Esophagus (tissue), 2 donors: ENCODE measurements around the gene PCDHGA4. TPM values are rescaled to one million over a fixed set of nuclear protein-coding genes. Genes with fewer than 3 reads are reported as not detected.
"Not testable (repeated sequence)": the region's sequence is repeated elsewhere in the genome, so short reads cannot be mapped to it uniquely, and the experiment has no call there.

Experiments used
- H3K27ac ChIP-seq, 2 donors: one replicate each; pipeline ENCODE4 v1.5.1; 2013; ENCODE audit warnings: low read depth in 2 of 2, mild to moderate bottlenecking in 2 of 2, inconsistent platforms in 1 of 2, low read length in 1 of 2, moderate library complexity in 1 of 2
- H3K27me3 ChIP-seq, 2 donors: one replicate each; pipeline ENCODE4 v1.6.1; 2013; ENCODE audit warnings: low read length in 2 of 2, control low read depth in 1 of 2, mild to moderate bottlenecking in 1 of 2; ENCODE audit not compliant: insufficient read depth in 2 of 2, control insufficient read depth in 1 of 2
- H3K36me3 ChIP-seq, 2 donors: one replicate each; pipeline ENCODE4 v1.6.1; 2013; ENCODE audit warnings: low read length in 1 of 2; ENCODE audit not compliant: control insufficient read depth in 2 of 2, insufficient read depth in 2 of 2
- H3K4me1 ChIP-seq, 2 donors: one replicate each; pipeline ENCODE4 v1.6.1; 2013; ENCODE audit warnings: low read length in 1 of 2; ENCODE audit not compliant: control insufficient read depth in 2 of 2, insufficient read depth in 2 of 2
- H3K4me3 ChIP-seq, 2 donors: one replicate each; pipeline ENCODE4 v1.5.1; 2013; ENCODE audit warnings: low read length in 2 of 2, mild to moderate bottlenecking in 2 of 2, low read depth in 1 of 2, moderate library complexity in 1 of 2
- H3K9me3 ChIP-seq, 2 donors: one replicate each; pipeline ENCODE4 v1.6.1; 2013; ENCODE audit warnings: mild to moderate bottlenecking in 2 of 2, low read depth in 1 of 2, low read length in 1 of 2, moderate library complexity in 1 of 2; ENCODE audit not compliant: control insufficient read depth in 2 of 2, insufficient read depth in 1 of 2
- WGBS, 2 donors: extraction: QIAGEN DNeasy Blood & Tissue Kit; methylation state at CpG; one replicate each; pipeline ENCODE4 v1.1.7; 2013; 5-methylcytosine and 5-hydroxymethylcytosine counted together
- polyA plus RNA-seq, 2 donors: library from polyadenylated mRNA; stranded (reverse); fragments of 200-250 nt; gene quantifications; one replicate each; pipeline ENCODE4 v1.2.3, GENCODE V29; 2013
- donor health status: healthy with polysubstance abuse.
- donor health status: Bipolar disorder and iron deficiency.

PCDHGA4 gene
- polyA plus RNA-seq, 2 donors, result 0.11 to 0.12 TPM

DNA sequence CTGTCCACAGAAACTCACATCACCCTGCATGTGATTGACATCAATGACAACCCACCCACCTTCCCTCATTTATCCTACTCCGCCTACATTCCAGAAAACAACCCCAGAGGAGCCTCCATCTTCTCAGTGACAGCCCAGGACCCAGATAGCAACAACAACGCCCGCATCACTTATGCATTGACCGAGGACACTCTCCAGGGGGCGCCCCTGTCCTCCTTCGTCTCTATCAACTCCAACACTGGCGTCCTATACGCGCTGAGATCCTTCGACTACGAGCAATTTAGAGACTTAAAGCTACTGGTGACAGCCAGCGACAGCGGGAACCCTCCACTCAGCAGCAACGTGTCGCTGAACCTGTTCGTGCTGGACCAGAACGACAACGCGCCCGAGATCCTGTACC, 9.5 kb upstream of the PCDHGA4 start:
- Histone ChIP-seq H3K4me1 (no peaks in the 10 kb centered on the region), H3K9me3 (peaks cover 20 to 33% of the 10 kb centered on the region in 2 donors), H3K36me3 (no peaks in the 10 kb centered on the region), H3K27ac (no peak overlapping the region), H3K27me3 (peaks cover 0 to 4% of the 10 kb centered on the region in 2 donors), H3K4me3 (no peak overlapping the region)
- 37% methylated on average over 20 of the region's 20 CpGs for WGBS, 2 donors

DNA sequence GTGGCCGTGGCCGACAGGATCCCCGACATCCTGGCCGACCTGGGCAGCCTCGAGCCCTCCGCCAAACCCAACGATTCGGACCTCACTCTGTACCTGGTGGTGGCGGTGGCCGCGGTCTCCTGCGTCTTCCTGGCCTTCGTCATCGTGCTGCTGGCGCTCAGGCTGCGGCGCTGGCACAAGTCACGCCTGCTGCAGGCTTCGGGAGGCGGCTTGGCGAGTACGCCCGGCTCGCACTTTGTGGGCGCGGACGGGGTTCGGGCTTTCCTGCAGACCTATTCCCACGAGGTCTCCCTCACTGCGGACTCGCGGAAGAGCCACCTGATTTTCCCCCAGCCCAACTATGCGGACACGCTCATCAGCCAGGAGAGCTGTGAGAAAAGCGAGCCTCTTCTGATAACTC, 8.8 kb upstream of the PCDHGA4 start:
- H3K4me3 ChIP-seq, H3K4me1 ChIP-seq, H3K27ac ChIP-seq, H3K36me3 ChIP-seq, H3K27me3 ChIP-seq: not testable (repeated sequence)
- H3K9me3 ChIP-seq, result peaks cover 20 to 32% of the 10 kb centered on the region in 2 donors
- 45 to 49% methylated on average over 20 to 27 of the region's 35 CpGs for WGBS, 2 donors

DNA sequence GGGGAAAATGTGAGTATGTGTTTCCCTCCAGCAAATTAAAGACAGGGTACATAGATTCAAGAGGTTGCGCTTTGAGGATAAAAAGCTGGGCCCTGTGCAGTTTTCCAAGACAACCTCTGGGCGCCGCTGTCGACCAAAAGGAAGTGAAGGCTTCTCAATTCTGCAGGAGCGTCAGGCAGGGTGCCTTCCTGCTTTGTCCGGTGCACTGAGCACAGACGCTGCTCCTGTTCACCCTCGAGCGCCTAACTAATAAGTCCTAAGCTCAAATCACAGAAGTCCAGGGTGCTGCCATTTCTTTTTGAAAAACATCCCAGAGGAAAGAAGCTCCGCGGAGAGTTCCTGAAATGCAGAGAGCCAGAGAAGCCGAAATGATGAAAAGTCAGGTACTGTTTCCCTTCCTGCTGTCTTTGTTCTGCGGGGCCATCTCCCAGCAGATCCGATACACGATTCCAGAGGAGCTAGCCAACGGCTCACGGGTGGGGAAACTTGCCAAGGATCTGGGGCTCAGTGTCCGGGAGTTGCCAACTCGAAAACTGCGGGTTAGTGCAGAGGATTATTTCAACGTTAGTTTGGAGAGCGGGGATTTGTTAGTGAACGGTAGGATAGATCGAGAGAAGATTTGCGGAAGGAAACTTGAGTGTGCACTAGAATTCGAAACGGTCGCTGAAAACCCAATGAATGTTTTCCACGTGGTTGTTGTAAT, 4.8 kb upstream of the PCDHGA4 start, which contains the start of gene PCDHGB1:
PCDHGB1 (plus strand) TSS at position 183 of the 703 bp plus-strand sequence; CDS start at position 345, 162 bp downstream.
- Histone ChIP-seq H3K36me3 (no peaks in the 10 kb centered on the region), H3K27ac (no peak within 1 kb of the TSS), H3K4me1 (peaks cover 0 to 2% of the 10 kb centered on the region in 2 donors), H3K9me3 (peaks cover 17 to 38% of the 10 kb centered on the region in 2 donors), H3K4me3 (peak within 1 kb of the TSS in 1 of 2 donors; percentile 37), H3K27me3 (peaks cover 0 to 3% of the 10 kb centered on the region in 2 donors)
- WGBS, 2 donors, result 25 to 26% methylated on average over 29 of the region's 29 CpGs

DNA sequence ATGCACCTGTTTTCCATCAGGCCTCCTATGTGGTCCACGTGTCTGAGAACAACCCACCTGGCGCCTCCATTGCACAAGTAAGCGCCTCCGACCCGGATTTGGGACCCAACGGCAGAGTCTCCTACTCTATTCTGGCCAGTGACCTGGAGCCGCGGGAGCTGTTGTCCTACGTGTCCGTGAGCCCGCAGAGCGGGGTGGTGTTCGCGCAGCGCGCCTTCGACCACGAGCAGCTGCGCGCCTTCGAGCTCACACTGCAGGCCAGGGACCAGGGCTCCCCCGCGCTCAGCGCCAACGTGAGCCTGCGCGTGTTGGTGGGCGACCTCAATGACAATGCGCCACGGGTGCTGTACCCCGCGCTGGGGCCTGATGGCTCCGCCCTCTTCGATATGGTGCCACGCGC, 3.2 kb upstream of the PCDHGA4 start:
- peaks cover 25 to 46% of the 10 kb centered on the region in 2 donors for H3K9me3 ChIP-seq
- H3K36me3 ChIP-seq, result no peaks in the 10 kb centered on the region
- H3K27me3 ChIP-seq, result peaks cover 0 to 3% of the 10 kb centered on the region in 2 donors
- WGBS, 2 donors, result 40 to 42% methylated on average over 31 to 36 of the region's 36 CpGs
- no peak overlapping the region for H3K27ac ChIP-seq
- H3K4me3 ChIP-seq, result no peak overlapping the region
- peaks cover 0 to 2% of the 10 kb centered on the region in 2 donors for H3K4me1 ChIP-seq

DNA sequence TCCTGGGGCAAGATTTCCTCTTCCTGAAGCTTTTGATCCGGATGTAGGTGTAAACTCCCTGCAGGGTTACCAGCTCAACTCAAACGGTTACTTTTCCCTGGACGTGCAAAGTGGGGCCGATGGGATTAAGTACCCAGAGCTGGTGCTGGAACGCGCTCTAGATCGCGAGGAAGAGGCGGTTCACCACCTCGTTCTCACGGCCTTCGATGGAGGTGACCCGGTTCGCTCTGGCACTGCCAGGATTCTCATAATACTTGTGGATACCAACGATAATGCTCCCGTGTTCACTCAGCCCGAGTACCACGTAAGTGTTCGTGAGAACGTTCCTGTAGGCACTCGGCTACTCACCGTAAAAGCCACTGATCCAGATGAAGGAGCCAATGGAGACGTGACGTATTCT, 820 bp downstream of the PCDHGA4 start:
- 55 to 56% methylated on average over 24 of the region's 24 CpGs for WGBS, 2 donors
- no peak overlapping the region for H3K4me3 ChIP-seq
- peaks cover 0 to 8% of the 10 kb centered on the region in 2 donors for H3K27me3 ChIP-seq
- H3K27ac ChIP-seq, result no peak overlapping the region
- H3K36me3 ChIP-seq, result no peaks in the 10 kb centered on the region
- H3K4me1 ChIP-seq, result peaks cover 0 to 2% of the 10 kb centered on the region in 2 donors
- H3K9me3 ChIP-seq, result peaks cover 31 to 54% of the 10 kb centered on the region in 2 donors

DNA sequence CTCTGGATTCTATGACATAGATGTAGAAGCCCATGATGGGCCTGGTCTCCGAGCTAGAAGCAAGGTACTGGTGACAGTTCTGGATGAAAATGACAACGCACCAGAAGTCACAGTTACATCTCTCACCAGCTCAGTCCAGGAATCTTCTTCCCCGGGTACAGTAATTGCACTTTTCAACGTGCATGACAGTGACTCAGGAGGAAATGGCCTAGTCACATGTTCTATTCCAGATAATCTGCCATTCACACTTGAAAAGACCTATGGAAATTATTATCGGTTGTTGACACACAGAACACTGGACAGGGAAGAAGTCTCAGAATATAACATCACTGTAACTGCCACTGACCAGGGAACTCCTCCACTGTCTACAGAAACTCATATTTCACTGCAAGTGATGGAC, 1.3 kb downstream of the PCDHGA4 start:
- H3K4me3 ChIP-seq, result no peak overlapping the region
- H3K36me3 ChIP-seq, result no peaks in the 10 kb centered on the region
- 65 to 71% methylated on average over 5 of the region's 5 CpGs for WGBS, 2 donors
- H3K4me1 ChIP-seq, result no peaks in the 10 kb centered on the region
- H3K9me3 ChIP-seq, result peaks cover 33 to 53% of the 10 kb centered on the region in 2 donors
- no peak overlapping the region for H3K27ac ChIP-seq
- H3K27me3 ChIP-seq, result peaks cover 0 to 5% of the 10 kb centered on the region in 2 donors

DNA sequence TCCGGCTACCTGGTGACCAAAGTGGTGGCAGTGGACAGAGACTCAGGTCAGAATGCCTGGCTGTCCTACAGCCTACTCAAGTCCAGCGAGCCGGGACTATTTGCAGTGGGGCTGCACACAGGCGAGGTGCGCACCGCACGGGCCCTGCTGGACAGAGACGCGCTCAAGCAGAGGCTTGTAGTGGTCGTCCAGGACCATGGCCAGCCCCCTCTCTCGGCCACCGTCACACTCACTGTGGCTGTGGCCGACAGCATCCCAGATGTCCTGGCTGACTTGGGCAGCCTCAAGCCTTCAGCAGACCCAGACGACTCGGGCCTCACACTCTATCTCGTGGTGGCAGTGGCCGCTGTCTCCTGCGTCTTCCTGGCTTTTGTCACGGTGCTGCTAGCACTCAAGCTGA, 2.1 kb downstream of the PCDHGA4 start:
- H3K4me3 ChIP-seq, result no peak overlapping the region
- peaks cover 0 to 5% of the 10 kb centered on the region in 2 donors for H3K27me3 ChIP-seq
- H3K27ac ChIP-seq, result no peak overlapping the region
- H3K9me3 ChIP-seq, result peaks cover 33 to 53% of the 10 kb centered on the region in 2 donors
- peaks cover 0 to 4% of the 10 kb centered on the region in 2 donors for H3K4me1 ChIP-seq
- H3K36me3 ChIP-seq, result no peaks in the 10 kb centered on the region
- WGBS, 2 donors, result 45 to 52% methylated on average over 19 of the region's 19 CpGs

DNA sequence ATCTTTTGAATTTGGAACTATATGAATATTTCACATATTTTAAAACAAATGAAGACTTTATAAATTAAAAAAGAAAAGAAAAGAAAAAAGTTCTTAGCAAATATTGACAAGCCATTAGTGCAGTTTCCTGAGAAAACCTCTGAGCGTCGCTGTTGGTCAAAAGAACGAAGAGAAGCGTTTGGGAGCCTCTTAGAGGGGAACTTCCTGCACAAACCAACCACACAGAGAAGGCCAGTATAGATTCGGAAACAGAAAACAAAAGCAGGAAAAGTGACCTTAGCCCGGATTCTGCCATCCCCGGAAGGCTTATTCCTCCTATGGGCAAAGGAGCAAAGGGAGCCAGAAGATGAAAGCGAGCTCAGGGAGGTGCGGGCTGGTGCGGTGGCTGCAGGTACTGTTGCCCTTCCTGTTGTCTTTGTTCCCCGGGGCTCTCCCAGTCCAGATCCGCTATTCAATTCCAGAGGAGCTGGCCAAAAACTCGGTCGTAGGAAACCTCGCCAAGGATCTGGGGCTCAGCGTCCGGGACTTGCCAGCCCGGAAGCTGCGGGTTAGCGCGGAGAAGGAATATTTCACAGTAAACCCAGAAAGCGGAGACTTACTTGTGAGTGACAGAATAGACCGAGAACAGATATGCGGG, 5.1 kb downstream of the PCDHGA4 start, which contains the start of gene PCDHGB2:
PCDHGB2 (plus strand) TSS at position 205 of the 637 bp plus-strand sequence; CDS start at position 347, 142 bp downstream.
- Histone ChIP-seq H3K4me1 (peaks cover 0 to 4% of the 10 kb centered on the region in 2 donors), H3K9me3 (peaks cover 41 to 59% of the 10 kb centered on the region in 2 donors), H3K4me3 (peak within 1 kb of the TSS; percentile 18 to 40), H3K27ac (no peak within 1 kb of the TSS), H3K36me3 (no peaks in the 10 kb centered on the region), H3K27me3 (peaks cover 0 to 5% of the 10 kb centered on the region in 2 donors)
- 19 to 21% methylated on average over 24 of the region's 24 CpGs for WGBS, 2 donors

DNA sequence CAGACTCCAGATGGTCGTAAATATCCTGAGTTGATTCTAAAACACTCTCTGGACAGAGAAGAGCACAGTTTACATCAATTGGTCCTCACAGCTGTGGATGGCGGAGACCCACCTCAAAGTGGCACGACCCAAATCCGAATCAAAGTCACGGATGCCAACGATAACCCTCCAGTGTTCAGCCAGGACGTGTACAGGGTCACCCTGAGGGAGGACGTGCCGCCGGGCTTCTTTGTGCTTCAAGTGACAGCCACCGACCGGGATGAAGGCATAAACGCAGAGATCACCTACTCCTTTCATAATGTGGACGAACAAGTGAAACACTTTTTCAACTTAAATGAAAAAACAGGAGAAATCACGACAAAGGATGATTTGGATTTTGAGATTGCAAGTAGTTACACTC, 5.9 kb downstream of the PCDHGA4 start:
- H3K4me1 ChIP-seq, result peaks cover 0 to 4% of the 10 kb centered on the region in 2 donors
- H3K36me3 ChIP-seq, result no peaks in the 10 kb centered on the region
- no peak overlapping the region for H3K27ac ChIP-seq
- peaks cover 0 to 5% of the 10 kb centered on the region in 2 donors for H3K27me3 ChIP-seq
- H3K4me3 ChIP-seq, result no peak overlapping the region
- 36 to 45% methylated on average over 15 of the region's 15 CpGs for WGBS, 2 donors
- peaks cover 38 to 59% of the 10 kb centered on the region in 2 donors for H3K9me3 ChIP-seq
